ENCODE measurements around the gene JKAMP. TPM values are rescaled to one million over a fixed set of nuclear protein-coding genes. Genes with fewer than 3 reads are reported as not detected.

Gene JKAMP
- total and polyA plus RNA-seq, 2 of the 8 experiments (the other 6 are each of a cell fraction or from before 2014, with no cell fraction given) = 34.9 to 182 TPM

DNA sequence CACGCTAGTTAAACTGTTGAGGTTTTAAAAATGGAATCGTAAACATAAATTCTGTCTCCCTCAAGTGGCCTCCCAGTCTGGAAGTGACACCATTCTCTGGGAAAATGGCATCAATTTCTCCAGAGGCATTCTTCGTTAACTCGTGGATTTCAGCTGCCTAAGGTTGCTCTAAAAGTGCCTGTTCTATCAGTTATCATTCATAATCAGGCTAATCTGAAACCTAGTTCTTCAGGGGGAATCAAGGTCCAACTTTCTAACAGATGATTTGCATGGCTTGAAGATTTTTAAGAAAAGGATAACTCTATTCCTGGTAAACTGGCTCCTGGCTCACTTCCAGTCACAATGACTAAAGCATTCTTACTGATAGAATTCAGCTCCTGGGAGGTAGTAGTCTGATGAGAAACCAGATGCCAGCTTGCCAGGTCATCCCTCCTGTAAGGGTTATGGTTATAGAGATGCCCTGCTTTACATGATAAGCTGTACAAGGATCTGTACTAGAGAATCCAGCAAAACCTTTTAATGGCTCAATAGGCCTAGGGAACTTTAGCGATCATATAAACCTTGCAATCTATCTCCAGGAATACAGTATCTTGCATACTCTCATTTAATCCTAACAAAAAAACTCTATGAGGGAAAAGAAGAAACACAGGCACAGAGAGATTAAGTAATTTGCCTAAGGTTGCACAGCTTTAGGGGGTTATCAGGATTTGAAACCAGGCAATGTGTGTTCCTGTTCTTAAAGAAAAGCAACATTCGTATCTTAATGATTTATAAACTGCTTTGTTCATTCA is 1.6 kb upstream of the JKAMP start:
- POLR2A ChIA-PET (ENCODE audit: partially characterized antibody) = interaction anchor here (1.1 to 2.3 kb wide), 7 partner anchors 8 to 1186 kb away, joined by 3 to 7 read pairs (median 5); partner anchors contain the start of gene GPR135

More for the DNA sequence above, 1.6 kb upstream of the JKAMP start:
- 79% methylated on average over 6 of the region's 6 CpGs; no CpG with 5 or more reads in 1 of the 2 experiments for WGBS, 2 experiments (ENCODE audit: extremely low coverage in 1 of 2, insufficient coverage in 1 of 2, insufficient read length in 1 of 2, insufficient replicate concordance in 2 of 2, low coverage in 1 of 2, low lambda C conversion rate in 2 of 2, missing lambda C conversion rate in 1 of 2)
- no peak overlapping the region for H3K56ac ChIP-seq (replicated peaks; ENCODE audit: insufficient read length, low read depth, low read length)
- DNase-seq (ENCODE audit: low read depth in 1 of 2, low spot score in 2 of 2) = no peak
- no peak overlapping the region for H4K8ac ChIP-seq (ENCODE audit: extremely low read depth, insufficient read depth, low read length)
- H3K14ac ChIP-seq (ENCODE audit: insufficient read length) = no peak overlapping the region
- H3K27me3 ChIP-seq (replicated peaks in 1 of 4; ENCODE audit: control insufficient read depth in 3 of 4, extremely low read depth in 1 of 4, insufficient read depth in 3 of 4, low read length in 3 of 4) = no peaks in the 10 kb centered on the region
- peak overlapping the region; percentile 71 to 90 (median 75) for H3K4me3 ChIP-seq (ENCODE audit: extremely low read depth in 1 of 4, insufficient read depth in 2 of 4, low read depth in 3 of 4, low read length in 4 of 4)
- TF ChIP-seq EZH2 (IDR thresholded peaks at IDR 0.05; ENCODE audit: low read depth, low read length, severe bottlenecking) (no peak), CBX8 (IDR thresholded peaks at IDR 0.05; ENCODE audit: borderline replicate concordance, low read depth, low read length) (no peak), SP1 (IDR thresholded peaks at IDR 0.05; ENCODE audit: low read depth, low read length) (no peak), CBX5 (IDR thresholded peaks at IDR 0.05; ENCODE audit: low read depth, low read length) (no peak), RFX5 (IDR thresholded peaks at IDR 0.05; ENCODE audit: borderline replicate concordance, low read depth, low read length) (no peak), RXRA (IDR thresholded peaks at IDR 0.05; ENCODE audit: insufficient read depth, low read depth, low read length) (no peak)
- TF ChIP-seq, protein P1, sequence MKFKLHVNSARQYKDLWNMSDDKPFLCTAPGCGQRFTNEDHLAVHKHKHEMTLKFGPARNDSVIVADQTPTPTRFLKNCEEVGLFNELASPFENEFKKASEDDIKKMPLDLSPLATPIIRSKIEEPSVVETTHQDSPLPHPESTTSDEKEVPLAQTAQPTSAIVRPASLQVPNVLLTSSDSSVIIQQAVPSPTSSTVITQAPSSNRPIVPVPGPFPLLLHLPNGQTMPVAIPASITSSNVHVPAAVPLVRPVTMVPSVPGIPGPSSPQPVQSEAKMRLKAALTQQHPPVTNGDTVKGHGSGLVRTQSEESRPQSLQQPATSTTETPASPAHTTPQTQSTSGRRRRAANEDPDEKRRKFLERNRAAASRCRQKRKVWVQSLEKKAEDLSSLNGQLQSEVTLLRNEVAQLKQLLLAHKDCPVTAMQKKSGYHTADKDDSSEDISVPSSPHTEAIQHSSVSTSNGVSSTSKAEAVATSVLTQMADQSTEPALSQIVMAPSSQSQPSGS (IDR thresholded peaks at IDR 0.05; ENCODE audit: low read length) = no peak
- no peak overlapping the region for H3K18ac ChIP-seq (ENCODE audit: extremely low read depth, low read length)
- H2BK20ac ChIP-seq (ENCODE audit: low read length) = no peak overlapping the region
- peaks cover 0 to 10% (median 3%) of the 10 kb centered on the region in 4 experiments; a peak in 3 of 7 replicates for H3K4me1 ChIP-seq (replicated peaks in 1 of 4; ENCODE audit: control insufficient read depth in 3 of 4, insufficient read depth in 4 of 4, low read length in 3 of 4)
- no peak overlapping the region for H3K4ac ChIP-seq (replicated peaks; ENCODE audit: insufficient read length, low read depth, low read length)
- peaks cover 7% of the 10 kb centered on the region for H3K23me2 ChIP-seq (ENCODE audit: low read depth, low read length)
- H2AK5ac ChIP-seq (ENCODE audit: low read depth, low read length) = no peak overlapping the region
- peak overlapping the region in 1 of 4 experiments; percentile 72; a peak in 1 of 7 replicates for H3K9ac ChIP-seq (replicated peaks in 1 of 4; ENCODE audit: extremely low read depth in 1 of 4, low read depth in 3 of 4, low read length in 3 of 4)
- FAIRE-seq = no peak
- no peak overlapping the region for H3K27ac ChIP-seq (ENCODE audit: low read depth, low read length)
- no peak overlapping the region for H2BK12ac ChIP-seq (ENCODE audit: low read depth, low read length)
- H2BK15ac ChIP-seq (ENCODE audit: low read length) = no peak overlapping the region
- no peak overlapping the region for H3K23ac ChIP-seq (ENCODE audit: insufficient read length)
- no peak overlapping the region for H2BK120ac ChIP-seq (replicated peaks; ENCODE audit: low read depth, low read length)
- H4K91ac ChIP-seq (replicated peaks; ENCODE audit: insufficient read length, low read length) = no peak overlapping the region
- H4K5ac ChIP-seq (ENCODE audit: insufficient read length, low read depth, low read length) = no peak overlapping the region
- peak overlapping the region; percentile 89 to 97 for H3K4me2 ChIP-seq (ENCODE audit: insufficient read depth in 1 of 2, low read depth in 2 of 2, low read length in 2 of 2)
- CTCF ChIA-PET (ENCODE audit: partially characterized antibody) = interaction anchor here (0.6 to 2.2 kb wide), 8 partner anchors 8 to 358 kb away, joined by 3 to 6 read pairs (median 3); partner anchors contain the start of gene CCDC175
- no peaks in the 10 kb centered on the region for H3K79me1 ChIP-seq (ENCODE audit: low read depth, low read length)
- H2BK5ac ChIP-seq (ENCODE audit: low read depth, low read length) = no peak overlapping the region
- H3K9me3 ChIP-seq (ENCODE audit: insufficient read depth in 2 of 2, low read depth in 1 of 2, low read length in 1 of 2) = no peaks in the 10 kb centered on the region
- H3K36me3 ChIP-seq (ENCODE audit: control insufficient read depth in 2 of 4, insufficient read depth in 4 of 4, low read length in 3 of 4) = peaks cover 2 to 16% (median 4%) of the 10 kb centered on the region in 4 experiments; a peak in 6 of 8 replicates
- H4K20me1 ChIP-seq (replicated peaks in 1 of 2; ENCODE audit: control insufficient read depth in 1 of 2, insufficient read depth in 2 of 2, low read length in 2 of 2) = peaks cover 0 to 2% of the 10 kb centered on the region in 2 experiments
- H3K79me2 ChIP-seq (ENCODE audit: control insufficient read depth in 1 of 2, insufficient read depth in 2 of 2, low read length in 2 of 2) = peaks cover 0 to 45% of the 10 kb centered on the region in 2 experiments; a peak in 3 of 4 replicates
- H2AFZ ChIP-seq (ENCODE audit: low read length) = no peak overlapping the region

Measured in H1 (cell line).